RWPE1 (cell line): ENCODE results near the gene TCF12.

Source experiments
- CTCF ChIA-PET: fragments of 350-600 bp; sonication (Branson Sonifier 250); formaldehyde crosslinking; extraction: SDS; loops from one replicate; lab custom pipeline; 2021; lab: Yijun Ruan, JAX
- POLR2A ChIA-PET: fragments of 400-600 bp; formaldehyde crosslinking; extraction: SDS; loops from one replicate; lab custom pipeline; 2020; ENCODE audit warnings: antibody characterized with exemption; ENCODE audit not compliant: low non-redundant PET; lab: Yijun Ruan, JAX
- DNase-seq: peaks from one replicate; pipeline ENCODE4 v3.0.0; 2012; ENCODE audit warnings: low spot score
- H3K27ac ChIP-seq: fragments of 450-650 bp; 2 replicates; pipeline ENCODE4 v1.5.1; 2017
- CTCF ChIP-seq: fragments of 450-650 bp; conservative IDR thresholded peaks from 2 replicates; pipeline ENCODE4 v1.5.1; 2017; ENCODE audit warnings: low read depth, mild to moderate bottlenecking

TCF12 gene

GRCh38 chr15:57234156-57234555, 315.7 kb downstream of the TCF12 start:
- POLR2A ChIA-PET: no interaction called here
- CTCF ChIA-PET: no interaction called here
- no peak for TF ChIP-seq CTCF
- no peak overlapping the region for H3K27ac ChIP-seq
- no peak for DNase-seq

GRCh38 chr15:57235186-57235585, 316.7 kb downstream of the TCF12 start:
- CTCF ChIA-PET: no interaction called here
- POLR2A ChIA-PET: no interaction called here

GRCh38 chr15:57235873-57236272, 317.4 kb downstream of the TCF12 start:
- H3K27ac ChIP-seq: no peak overlapping the region
- peak; percentile 30 for DNase-seq
- TF ChIP-seq CTCF: no peak
- CTCF ChIA-PET: no interaction called here
- POLR2A ChIA-PET: no interaction called here

More at GRCh38 chr15:57235186-57235585, 316.7 kb downstream of the TCF12 start:
- H3K27ac ChIP-seq: no peak overlapping the region
- no peak for DNase-seq
- no peak for TF ChIP-seq CTCF

- CTCF ChIA-PET: no interaction called here
- POLR2A ChIA-PET: no interaction called here
- H3K27ac ChIP-seq: no peak overlapping the region
- DNase-seq: no peak
- TF ChIP-seq CTCF: no peak
Measured at GRCh38 chr15:57236561-57237300, 318.3 kb downstream of the TCF12 start.

GRCh38 chr15:57237301-57237642, 318.8 kb downstream of the TCF12 start:
- H3K27ac ChIP-seq: no peak overlapping the region
- CTCF ChIA-PET: no interaction called here
- POLR2A ChIA-PET: no interaction called here
- DNase-seq: no peak
- TF ChIP-seq CTCF: no peak

- H3K27ac ChIP-seq: no peak overlapping the region
- POLR2A ChIA-PET: no interaction called here
- TF ChIP-seq CTCF: no peak
- no peak for DNase-seq
- CTCF ChIA-PET: no interaction called here
Measured at GRCh38 chr15:57237676-57238075, 319.2 kb downstream of the TCF12 start.
